Thoracic aorta (tissue), 2 donors: ENCODE data around the gene CCDC51. TPM values are rescaled to one million over a fixed set of nuclear protein-coding genes. Genes with fewer than 3 reads are reported as not detected.

Experiments used
- ATAC-seq: fragments of 150-250 bp; one replicate; pipeline ENCODE4 v1.8.0; 2017; ENCODE audit warnings: low read depth; ENCODE audit not compliant: insufficient number of reproducible peaks, low FRiP score
- DNase-seq: peaks from one replicate; pipeline ENCODE4 v3.0.0-alpha.2; 2020; ENCODE audit warnings: low spot score
- H3K27ac ChIP-seq, 2 donors: fragments of 200-600 bp; sonication (generic); 1 replicate in 1 of 2; 2 replicates in 1 of 2; pipeline ENCODE4 v1.5.1; 2016; ENCODE audit warnings: mild to moderate bottlenecking in 2 of 2, moderate library complexity in 2 of 2
- H3K27me3 ChIP-seq: fragments of 200-600 bp; sonication (generic); replicated peaks from 2 replicates; pipeline ENCODE4 v1.6.0; 2016; ENCODE audit warnings: mild to moderate bottlenecking; ENCODE audit not compliant: insufficient read depth
- H3K36me3 ChIP-seq: fragments of 200-600 bp; sonication (generic); one replicate; pipeline ENCODE4 v1.5.1; 2016
- H3K4me1 ChIP-seq, 2 donors: fragments of 200-600 bp; sonication (generic); 1 replicate in 1 of 2; 2 replicates in 1 of 2; pipeline versions ENCODE4 v1.5.1 to v1.6.0; 2016; ENCODE audit warnings: low read depth in 2 of 2, mild to moderate bottlenecking in 1 of 2; ENCODE audit not compliant: control insufficient read depth in 1 of 2
- H3K4me3 ChIP-seq: fragments of 200-600 bp; sonication (generic); 2 replicates; pipeline ENCODE4 v1.5.1; 2016; ENCODE audit warnings: mild to moderate bottlenecking
- H3K9me3 ChIP-seq: fragments of 200-600 bp; sonication (generic); 2 replicates; pipeline ENCODE4 v1.5.1; 2016
- CTCF ChIP-seq: fragments of 200-600 bp; sonication (generic); IDR thresholded peaks from one replicate; pipeline ENCODE4 v1.5.1; 2019; ENCODE audit warnings: antibody characterized with exemption
- total RNA-seq, 2 donors: library from RNA; depleted of rRNA; stranded (reverse); fragments of >200 nt; gene quantifications; one replicate each; pipeline versions ENCODE4 v1.1.0 to v1.2.3, GENCODE V29; 2016

CCDC51 gene
- total RNA-seq, 2 donors from 2014 or later = 5.9 to 15.2 TPM

GRCh38 chr3:48411041-48411588 lies 28.8 kb downstream of the CCDC51 start:
- ATAC-seq = no peak
- peak; percentile 0 for DNase-seq
- Histone ChIP-seq H3K4me1 (peaks cover 0 to 33% of the 10 kb centered on the region in 2 donors), H3K9me3 (no peaks in the 10 kb centered on the region), H3K27ac (peak overlapping the region in 1 of 2 donors; percentile 25), H3K27me3 (no peaks in the 10 kb centered on the region), H3K4me3 (no peak overlapping the region), H3K36me3 (peaks cover 86% of the 10 kb centered on the region)
- no peak for TF ChIP-seq CTCF

GRCh38 chr3:48410205-48411040 lies 29.5 kb downstream of the CCDC51 start:
- Histone ChIP-seq H3K4me1 (peaks cover 0 to 39% of the 10 kb centered on the region in 2 donors), H3K27ac (no peak overlapping the region), H3K36me3 (peaks cover 81% of the 10 kb centered on the region), H3K27me3 (no peaks in the 10 kb centered on the region), H3K4me3 (no peak overlapping the region), H3K9me3 (no peaks in the 10 kb centered on the region)
- DNase-seq (no peak), ATAC-seq (no peak)
- no peak for TF ChIP-seq CTCF

- H3K27me3 ChIP-seq = no peaks in the 10 kb centered on the region
- no peak overlapping the region for H3K27ac ChIP-seq
- no peak for ATAC-seq
- no peaks in the 10 kb centered on the region for H3K9me3 ChIP-seq
- TF ChIP-seq CTCF = no peak
- peaks cover 73% of the 10 kb centered on the region for H3K36me3 ChIP-seq
- peaks cover 4 to 39% of the 10 kb centered on the region in 2 donors for H3K4me1 ChIP-seq
- DNase-seq = peak; percentile 0
- no peak overlapping the region for H3K4me3 ChIP-seq
These were observed 30.4 kb downstream of the CCDC51 start for GRCh38 chr3:48409291-48410201.

GRCh38 chr3:48408823-48409281 lies 31.1 kb downstream of the CCDC51 start:
- Histone ChIP-seq H3K27ac (peak overlapping the region in 1 of 2 donors; percentile 20), H3K4me3 (no peak overlapping the region), H3K9me3 (no peaks in the 10 kb centered on the region), H3K27me3 (no peaks in the 10 kb centered on the region), H3K4me1 (peaks cover 6 to 39% of the 10 kb centered on the region in 2 donors), H3K36me3 (peaks cover 66% of the 10 kb centered on the region)
- TF ChIP-seq CTCF = no peak
- DNase-seq (peak; percentile 1), ATAC-seq (no peak)
